ENCODE measurements around the gene BTRC. TPM values are rescaled to one million over a fixed set of nuclear protein-coding genes. Genes with fewer than 3 reads are reported as not detected.

Gene BTRC
- total RNA-seq, 2 donors from 2014 or later: 14.8 to 15.1 TPM

DNA sequence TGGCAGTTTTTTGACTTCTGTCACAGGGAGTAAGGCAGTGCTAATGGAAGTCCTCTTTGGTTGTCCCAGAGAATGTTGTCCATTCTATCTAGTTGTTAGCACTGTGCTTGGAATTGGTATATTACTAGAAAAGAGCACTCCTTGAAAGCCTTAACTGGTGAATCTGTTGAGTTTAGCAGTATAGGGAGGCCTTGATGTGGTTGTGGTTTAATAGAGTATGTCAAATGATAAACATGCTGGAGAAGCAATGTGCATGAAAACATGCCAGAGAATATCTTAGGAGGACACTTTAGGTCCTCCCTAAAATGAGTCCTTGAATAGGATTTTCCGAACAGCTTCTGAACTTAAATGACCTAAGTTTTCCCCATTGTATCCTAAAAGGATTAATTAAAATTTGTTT is 98.6 kb downstream of the BTRC start:
- peaks cover 26% of the 10 kb centered on the region for H3K4me1 Mint-ChIP-seq

DNA sequence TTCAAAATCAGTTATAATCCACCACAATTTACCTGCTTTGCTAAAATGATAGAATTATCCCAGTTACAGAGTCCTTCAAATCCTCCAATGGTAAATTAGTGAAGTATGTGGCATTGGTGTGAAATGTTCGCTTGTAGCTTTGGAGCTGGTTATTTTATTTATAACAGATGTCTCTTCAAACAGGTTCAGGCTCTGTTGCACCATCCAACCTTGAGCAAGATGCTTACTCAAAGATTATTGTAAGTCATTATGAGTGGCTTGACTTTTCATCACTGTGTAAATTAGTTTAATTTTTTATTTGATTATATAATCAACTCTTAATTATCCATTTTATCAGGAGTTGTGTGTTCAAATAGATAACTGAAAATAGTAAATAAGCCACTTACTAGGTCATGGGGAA is 99.4 kb downstream of the BTRC start:
- H3K36me3 Mint-ChIP-seq (ENCODE audit: low read depth): no peaks in the 10 kb centered on the region
- no peaks in the 10 kb centered on the region for H3K27me3 Mint-ChIP-seq
- no peak overlapping the region for H3K27ac Mint-ChIP-seq
- H3K4me3 Mint-ChIP-seq: peak overlapping the region; percentile 27
- H3K9me3 Mint-ChIP-seq: no peaks in the 10 kb centered on the region
- peaks cover 26% of the 10 kb centered on the region for H3K4me1 Mint-ChIP-seq
- ATAC-seq (replicated peaks): no peak

More for the DNA sequence above, 98.6 kb downstream of the BTRC start:
- no peaks in the 10 kb centered on the region for H3K27me3 Mint-ChIP-seq
- no peaks in the 10 kb centered on the region for H3K36me3 Mint-ChIP-seq (ENCODE audit: low read depth)
- no peak overlapping the region for H3K27ac Mint-ChIP-seq
- H3K9me3 Mint-ChIP-seq: no peaks in the 10 kb centered on the region
- no peak for ATAC-seq (replicated peaks)
- no peak overlapping the region for H3K4me3 Mint-ChIP-seq

DNA sequence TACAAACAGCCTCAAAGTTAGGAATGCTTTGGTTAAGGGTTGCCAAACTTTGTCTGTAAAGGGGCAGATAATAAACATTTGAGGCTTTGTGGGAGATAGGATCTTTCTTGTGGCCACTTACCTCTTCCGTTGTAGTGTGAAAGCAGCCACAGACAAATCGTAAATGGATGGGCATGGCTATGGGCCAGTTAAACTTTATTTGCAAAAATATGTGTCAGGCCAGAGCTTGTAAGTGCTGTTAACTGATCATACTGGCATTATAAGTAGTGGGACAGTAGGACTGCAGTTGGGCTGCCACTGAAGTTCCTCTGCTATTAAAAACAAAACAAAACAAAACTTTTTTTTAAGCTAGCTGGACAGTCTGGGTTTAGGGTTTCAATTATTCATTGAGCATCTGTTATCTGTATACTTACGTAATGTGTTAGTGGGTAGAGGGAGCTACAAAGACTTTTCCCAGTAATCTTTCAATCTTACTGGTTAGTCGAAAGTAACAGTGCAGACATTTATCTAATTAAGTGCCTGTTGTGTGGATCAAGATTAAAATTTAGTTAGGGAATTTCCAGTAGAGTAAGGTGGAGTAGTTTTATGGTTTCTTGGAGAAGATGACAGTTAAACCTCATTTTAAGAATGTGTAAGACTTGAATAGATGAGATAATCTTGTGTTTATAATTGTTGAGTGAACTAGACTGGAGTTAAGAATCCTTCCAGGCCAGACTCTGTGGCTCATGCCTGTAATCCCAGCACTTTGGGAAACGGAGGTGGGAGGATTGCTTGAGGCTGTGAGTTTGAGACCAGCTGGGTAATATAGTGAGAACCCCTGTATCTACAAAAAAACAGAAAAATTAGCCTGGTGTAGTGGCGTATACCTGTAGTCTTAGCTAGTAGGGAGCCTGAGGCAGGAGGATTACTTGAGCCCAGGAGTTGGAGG is 100.1 kb downstream of the BTRC start:
- Mint-ChIP-seq H3K36me3 (ENCODE audit: low read depth) (no peaks in the 10 kb centered on the region), H3K4me1 (peaks cover 26% of the 10 kb centered on the region), H3K27me3 (no peaks in the 10 kb centered on the region), H3K9me3 (no peaks in the 10 kb centered on the region), H3K27ac (peak overlapping the region; percentile 53), H3K4me3 (peak overlapping the region; percentile 27)
- ATAC-seq (replicated peaks): peak; percentile 80

DNA sequence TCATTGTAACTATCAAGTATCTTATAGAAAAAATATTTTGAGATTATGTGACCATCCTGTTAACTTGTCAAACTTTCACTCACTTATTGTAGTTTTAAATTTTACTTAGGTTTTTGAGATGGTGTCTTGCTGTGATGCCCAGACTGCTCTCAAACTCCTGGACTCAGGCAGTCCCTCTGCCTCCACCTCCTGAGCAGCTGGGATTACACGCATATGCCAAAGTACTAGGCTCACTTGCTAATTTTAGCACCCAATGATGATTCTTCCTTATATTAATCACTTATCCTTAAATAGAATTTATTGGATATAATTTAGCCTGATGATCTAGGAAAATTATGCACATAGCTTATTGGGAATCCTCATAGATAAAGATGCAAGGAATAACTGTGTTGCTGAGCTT is 104.9 kb downstream of the BTRC start:
- H3K27ac Mint-ChIP-seq: no peak overlapping the region
- peaks cover 8% of the 10 kb centered on the region for H3K4me1 Mint-ChIP-seq
- no peak overlapping the region for H3K4me3 Mint-ChIP-seq
- no peaks in the 10 kb centered on the region for H3K9me3 Mint-ChIP-seq
- H3K36me3 Mint-ChIP-seq (ENCODE audit: low read depth): no peaks in the 10 kb centered on the region
- no peaks in the 10 kb centered on the region for H3K27me3 Mint-ChIP-seq
- ATAC-seq (replicated peaks): no peak

DNA sequence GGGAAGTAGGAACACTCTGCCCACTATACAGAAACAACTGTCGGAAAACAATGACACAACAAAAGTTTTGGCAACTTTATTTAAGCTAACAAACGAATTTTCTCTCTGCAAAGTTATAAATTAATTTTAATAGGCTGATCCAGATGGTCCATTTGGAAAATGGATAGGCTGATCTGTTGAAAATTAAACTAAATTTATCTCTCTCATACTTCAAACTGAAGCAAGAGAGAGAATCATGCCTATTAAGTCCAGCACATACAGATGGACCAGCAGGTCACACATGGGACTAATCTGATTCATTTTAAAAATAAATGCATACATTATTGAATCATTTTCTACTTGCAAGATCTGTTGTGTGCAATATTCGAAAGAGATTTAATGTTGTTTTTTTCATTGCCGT is 110.1 kb downstream of the BTRC start:
- Mint-ChIP-seq H3K27me3 (no peaks in the 10 kb centered on the region), H3K4me3 (no peak overlapping the region), H3K9me3 (no peaks in the 10 kb centered on the region)

DNA sequence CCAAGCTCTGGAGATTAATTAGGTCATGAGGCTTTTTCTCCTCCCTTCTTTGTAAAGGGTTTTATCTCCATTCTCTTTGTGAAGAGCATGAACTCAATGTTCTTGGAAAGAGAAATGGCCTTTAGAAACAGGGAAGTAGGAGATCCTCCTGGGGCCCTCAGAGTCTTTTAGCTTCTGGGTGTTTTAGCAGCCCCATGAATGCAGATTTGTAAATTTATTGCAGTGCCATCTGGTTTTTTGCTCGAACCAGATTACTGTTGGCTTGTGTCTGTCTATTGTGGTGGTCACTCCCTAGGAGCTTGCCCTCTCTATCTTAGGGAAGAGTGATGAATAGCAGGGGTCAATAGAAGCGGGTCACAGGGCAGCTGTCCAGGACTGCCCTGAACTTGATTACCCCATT is 110.6 kb downstream of the BTRC start:
- no peaks in the 10 kb centered on the region for H3K9me3 Mint-ChIP-seq
- no peaks in the 10 kb centered on the region for H3K27me3 Mint-ChIP-seq
- no peaks in the 10 kb centered on the region for H3K36me3 Mint-ChIP-seq (ENCODE audit: low read depth)
- no peak overlapping the region for H3K27ac Mint-ChIP-seq
- no peak overlapping the region for H3K4me3 Mint-ChIP-seq
- peaks cover 4% of the 10 kb centered on the region for H3K4me1 Mint-ChIP-seq
- no peak for ATAC-seq (replicated peaks)

More for the DNA sequence above, 110.1 kb downstream of the BTRC start:
- Mint-ChIP-seq H3K4me1 (peaks cover 4% of the 10 kb centered on the region), H3K36me3 (ENCODE audit: low read depth) (no peaks in the 10 kb centered on the region), H3K27ac (no peak overlapping the region)
- no peak for ATAC-seq (replicated peaks)

DNA sequence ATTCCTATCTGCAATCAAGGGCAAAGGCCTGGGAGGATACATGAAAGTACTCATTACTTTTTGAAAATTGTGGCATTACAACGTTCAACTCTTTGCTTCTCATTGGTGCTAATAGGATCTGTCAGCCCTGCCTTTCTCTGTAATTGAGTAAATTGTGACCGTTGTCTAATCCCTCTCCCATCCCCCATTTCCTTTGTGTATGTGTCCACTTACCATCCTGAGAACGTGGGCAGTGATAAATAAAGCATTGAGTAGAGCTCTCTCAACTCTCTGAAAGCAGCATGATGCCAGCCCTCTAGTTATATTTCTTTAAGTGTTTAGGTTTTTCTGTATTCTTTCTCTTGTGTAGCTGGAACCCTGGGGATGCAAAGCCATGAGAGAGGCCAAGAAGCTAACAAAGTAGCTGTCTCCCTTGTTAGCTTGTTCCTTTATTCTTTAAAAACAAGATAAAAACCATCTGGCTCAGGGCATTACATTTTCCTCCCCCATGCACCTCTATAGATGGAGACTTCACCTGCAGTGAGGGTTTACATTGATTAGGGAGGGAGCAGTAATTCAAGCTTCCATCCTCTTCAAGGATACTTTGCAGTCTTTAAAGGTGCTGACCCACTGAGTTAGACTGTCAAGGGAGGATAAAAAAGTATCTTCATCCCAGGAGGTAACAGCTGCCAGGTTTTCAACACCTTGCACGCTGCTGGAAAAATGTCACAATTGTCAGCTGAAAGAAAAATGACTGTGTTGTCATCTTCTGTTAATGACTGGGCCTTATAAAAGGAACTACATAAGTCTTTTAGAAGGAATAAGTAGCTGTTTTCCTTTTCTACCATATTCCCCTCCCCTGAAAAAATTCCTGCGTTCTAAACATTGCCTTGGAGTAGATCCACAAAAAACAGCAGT is 112.3 kb downstream of the BTRC start:
- no peak for ATAC-seq (replicated peaks)
- Mint-ChIP-seq H3K4me3 (no peak overlapping the region), H3K36me3 (ENCODE audit: low read depth) (no peaks in the 10 kb centered on the region), H3K4me1 (peaks cover 4% of the 10 kb centered on the region), H3K9me3 (no peaks in the 10 kb centered on the region), H3K27ac (no peak overlapping the region), H3K27me3 (no peaks in the 10 kb centered on the region)

DNA sequence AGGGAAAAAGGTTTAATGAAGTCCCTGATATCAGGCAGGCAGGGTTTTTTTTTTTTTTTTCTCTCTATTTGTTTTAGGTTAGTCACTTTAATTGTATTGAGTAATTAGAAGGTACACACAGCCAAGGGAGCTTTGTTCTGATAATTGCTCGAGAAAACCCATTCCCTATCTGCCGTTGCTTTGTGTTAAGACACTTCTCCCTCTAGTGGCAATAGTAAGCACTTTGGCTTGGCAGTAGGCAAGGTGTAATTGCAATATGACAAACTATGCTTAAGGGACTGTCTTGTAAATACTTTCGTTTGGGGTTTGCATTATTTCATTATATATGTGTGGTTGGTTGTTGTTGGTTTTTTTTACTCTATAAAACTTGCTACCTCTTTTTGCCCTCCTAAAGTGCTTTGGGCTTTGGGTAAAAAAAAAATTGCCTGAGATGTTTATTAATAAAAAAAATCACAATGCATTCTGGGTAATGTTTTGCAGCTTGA is 113.4 kb downstream of the BTRC start:
- Mint-ChIP-seq H3K27ac (no peak overlapping the region), H3K36me3 (ENCODE audit: low read depth) (no peaks in the 10 kb centered on the region), H3K9me3 (no peaks in the 10 kb centered on the region), H3K4me1 (peaks cover 4% of the 10 kb centered on the region), H3K27me3 (no peaks in the 10 kb centered on the region), H3K4me3 (no peak overlapping the region)
- ATAC-seq (replicated peaks): peak; percentile 74

DNA sequence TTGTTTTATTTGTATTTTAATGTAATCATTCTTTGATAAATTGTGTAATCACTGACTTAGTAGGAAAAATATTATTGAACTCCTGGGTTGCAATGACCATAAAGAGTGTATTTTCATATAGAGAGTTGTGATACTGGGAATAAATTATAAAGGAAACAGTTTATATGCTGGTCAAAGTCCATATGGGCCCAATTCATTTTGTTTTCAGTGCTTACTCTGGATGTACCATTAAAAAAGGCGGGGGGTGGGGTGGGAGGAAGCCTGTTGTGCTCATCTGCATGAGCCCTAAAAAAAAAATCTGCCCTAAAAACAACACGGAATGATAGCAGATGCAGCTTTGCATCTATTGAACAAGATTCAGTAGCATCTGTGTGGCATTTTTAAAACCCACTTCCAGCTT is 114.2 kb downstream of the BTRC start:
- Mint-ChIP-seq H3K4me1 (peaks cover 4% of the 10 kb centered on the region), H3K4me3 (no peak overlapping the region), H3K9me3 (no peaks in the 10 kb centered on the region), H3K36me3 (ENCODE audit: low read depth) (no peaks in the 10 kb centered on the region), H3K27me3 (no peaks in the 10 kb centered on the region), H3K27ac (no peak overlapping the region)
- no peak for ATAC-seq (replicated peaks)

DNA sequence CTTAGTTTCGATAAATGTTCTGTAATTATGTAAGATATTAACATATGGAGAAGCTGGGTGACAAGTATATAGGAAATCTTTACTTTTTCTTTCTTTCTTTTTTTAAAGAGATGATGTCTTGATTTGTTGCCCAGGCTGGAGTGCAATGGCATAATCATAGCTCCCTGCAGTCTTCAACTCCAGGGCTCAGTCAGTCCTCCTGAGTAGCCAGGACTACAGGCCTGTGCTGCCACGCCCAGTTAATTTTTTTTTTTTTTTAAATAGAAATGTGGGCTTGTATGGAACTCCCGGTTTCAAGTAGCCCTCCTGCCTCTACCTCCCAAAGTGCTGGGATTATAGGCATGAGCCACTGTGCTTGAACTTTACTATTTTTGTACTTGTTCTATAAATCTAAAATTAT is 122.4 kb downstream of the BTRC start:
- no peak overlapping the region for H3K27ac Mint-ChIP-seq
- no peaks in the 10 kb centered on the region for H3K4me1 Mint-ChIP-seq

DNA sequence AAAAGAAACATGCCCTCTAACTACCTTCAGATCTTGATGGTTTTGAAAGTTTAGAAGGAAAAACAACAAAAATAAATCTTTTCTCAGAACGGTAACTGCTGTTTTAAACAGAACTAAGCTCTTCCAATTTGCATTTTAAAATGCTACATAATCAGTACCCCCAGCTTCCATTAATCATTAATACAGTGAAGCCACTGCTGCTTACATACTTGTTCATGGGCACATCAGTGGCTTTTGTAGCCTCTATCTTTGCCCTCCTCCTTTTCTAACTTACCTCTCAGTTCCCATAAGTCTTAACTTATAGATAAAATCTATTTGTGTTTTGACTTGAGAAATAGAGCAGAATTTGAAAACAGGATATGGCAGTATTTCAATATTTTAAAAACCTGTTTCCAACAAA is 125.0 kb downstream of the BTRC start:
- H3K36me3 Mint-ChIP-seq (ENCODE audit: low read depth): peaks cover 30% of the 10 kb centered on the region
- H3K27ac Mint-ChIP-seq: no peak overlapping the region
- H3K4me3 Mint-ChIP-seq: no peak overlapping the region
- no peaks in the 10 kb centered on the region for H3K9me3 Mint-ChIP-seq
- peaks cover 3% of the 10 kb centered on the region for H3K4me1 Mint-ChIP-seq
- H3K27me3 Mint-ChIP-seq: no peaks in the 10 kb centered on the region
- no peak for ATAC-seq (replicated peaks)

More for the DNA sequence above, 122.4 kb downstream of the BTRC start:
- no peak for ATAC-seq (replicated peaks)
- no peaks in the 10 kb centered on the region for H3K27me3 Mint-ChIP-seq
- no peak overlapping the region for H3K4me3 Mint-ChIP-seq
- peaks cover 20% of the 10 kb centered on the region for H3K36me3 Mint-ChIP-seq (ENCODE audit: low read depth)
- H3K9me3 Mint-ChIP-seq: no peaks in the 10 kb centered on the region

DNA sequence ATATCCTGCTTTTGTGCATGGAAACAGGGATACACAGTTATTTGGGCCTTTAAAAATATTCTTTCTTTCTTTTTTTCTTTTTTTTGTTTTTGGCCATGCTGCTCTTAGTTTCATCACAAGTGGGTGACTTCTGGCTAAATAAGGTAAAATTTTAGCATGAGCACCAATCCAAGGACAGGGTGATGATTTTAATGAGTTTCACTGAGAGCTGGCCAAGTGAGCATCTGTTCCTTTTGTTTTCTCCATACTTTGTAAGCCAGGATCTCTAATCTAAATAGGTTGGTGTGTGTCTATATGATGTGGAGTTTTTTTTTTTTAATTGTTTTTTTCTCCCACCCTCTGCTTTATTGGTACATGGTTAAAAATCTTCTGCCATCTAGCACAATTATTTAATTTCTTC is 127.3 kb downstream of the BTRC start:
- Mint-ChIP-seq H3K4me3 (no peak overlapping the region), H3K4me1 (peaks cover 3% of the 10 kb centered on the region), H3K9me3 (no peaks in the 10 kb centered on the region), H3K27me3 (no peaks in the 10 kb centered on the region), H3K36me3 (ENCODE audit: low read depth) (peaks cover 34% of the 10 kb centered on the region), H3K27ac (no peak overlapping the region)
- ATAC-seq (replicated peaks): no peak

DNA sequence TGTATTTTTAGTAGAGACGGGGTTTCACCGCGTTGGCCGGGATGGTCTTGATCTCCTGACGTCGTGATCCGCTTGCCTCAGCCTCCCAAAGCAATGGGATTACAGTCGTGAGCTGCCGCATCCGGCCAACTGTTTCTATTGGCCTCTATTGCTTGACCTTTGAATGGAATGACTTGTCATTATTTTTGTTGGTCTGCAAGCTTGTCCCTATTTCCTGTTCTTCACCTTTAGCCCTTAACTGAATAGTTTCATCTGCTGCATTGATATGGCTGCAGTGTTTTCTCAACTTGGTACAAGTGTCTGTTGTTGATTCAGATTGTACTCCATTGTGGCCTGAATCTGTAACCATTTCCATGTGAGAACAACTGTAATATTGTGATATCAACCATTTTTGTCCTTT is 128.6 kb downstream of the BTRC start:
- Mint-ChIP-seq H3K36me3 (ENCODE audit: low read depth) (peaks cover 34% of the 10 kb centered on the region), H3K4me1 (peaks cover 3% of the 10 kb centered on the region), H3K4me3 (no peak overlapping the region), H3K27ac (no peak overlapping the region), H3K9me3 (no peaks in the 10 kb centered on the region), H3K27me3 (no peaks in the 10 kb centered on the region)
- no peak for ATAC-seq (replicated peaks)

DNA sequence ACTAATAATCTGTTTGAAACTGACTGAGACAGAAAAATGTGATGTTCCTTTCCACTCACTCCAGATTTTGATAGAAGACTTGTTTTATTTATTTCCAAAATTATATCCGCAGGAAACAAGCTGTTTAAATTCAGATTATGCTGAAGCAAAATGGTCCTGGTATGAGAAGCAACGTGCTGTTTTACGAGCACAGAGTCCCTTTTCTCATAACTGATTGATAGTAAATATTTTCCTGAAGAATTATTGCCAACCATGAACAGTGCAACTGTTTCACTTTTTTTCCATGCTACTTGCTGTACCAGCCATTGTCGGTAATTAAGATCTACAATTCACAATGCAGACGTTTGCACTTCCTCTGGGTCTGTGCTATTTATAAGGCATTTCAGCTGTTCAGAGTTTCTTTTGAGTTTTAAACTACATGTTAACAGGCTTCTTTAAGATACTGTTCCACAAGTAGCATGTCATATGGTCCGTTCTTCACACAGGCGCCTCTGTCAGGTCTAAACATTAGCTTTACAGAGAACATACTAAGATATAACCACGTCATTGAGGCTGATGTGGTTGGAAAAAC is 130.3 kb downstream of the BTRC start:
- Mint-ChIP-seq H3K9me3 (no peaks in the 10 kb centered on the region), H3K4me3 (no peak overlapping the region), H3K4me1 (peaks cover 3% of the 10 kb centered on the region), H3K27ac (no peak overlapping the region), H3K36me3 (ENCODE audit: low read depth) (peaks cover 29% of the 10 kb centered on the region), H3K27me3 (no peaks in the 10 kb centered on the region)
- ATAC-seq (replicated peaks): no peak

Data from activated T-helper 17 cell treated with anti-CD3 and anti-CD28 coated beads, Interleukin-2, amount 50 U/mL, for 72 hours (primary cell).